Hepatocyte (in vitro differentiated cells): ENCODE measurements around the gene GNPTG. TPM values are rescaled to one million over a fixed set of nuclear protein-coding genes. Genes with fewer than 3 reads are reported as not detected.

Source experiments
- DNase-seq: peaks from one replicate; pipeline ENCODE4 v3.0.0-alpha.2; 2016; ENCODE audit warnings: low spot score
- H2AFZ ChIP-seq: fragments of 200-600 bp; sonication (generic); 2 replicates; pipeline ENCODE4 v1.6.0; 2016; ENCODE audit warnings: antibody characterized with exemption, mild to moderate bottlenecking
- H3K27ac ChIP-seq: fragments of 200-600 bp; sonication (generic); 2 replicates; pipeline ENCODE4 v1.5.1; 2016; ENCODE audit warnings: mild to moderate bottlenecking
- H3K27me3 ChIP-seq: fragments of 200-600 bp; sonication (generic); 2 replicates; pipeline ENCODE4 v1.6.1; 2016
- H3K36me3 ChIP-seq: fragments of 200-600 bp; sonication (generic); replicated peaks from 2 replicates; pipeline ENCODE4 v1.5.1; 2016; ENCODE audit warnings: low read depth; ENCODE audit not compliant: insufficient read depth
- H3K4me1 ChIP-seq: fragments of 200-600 bp; sonication (generic); 2 replicates; pipeline ENCODE4 v1.5.1; 2016; ENCODE audit warnings: mild to moderate bottlenecking, moderate library complexity; ENCODE audit not compliant: insufficient read depth
- H3K4me2 ChIP-seq: fragments of 200-600 bp; sonication (generic); 2 replicates; pipeline ENCODE4 v1.6.0; 2016
- H3K4me3 ChIP-seq: fragments of 200-600 bp; sonication (generic); 2 replicates; pipeline ENCODE4 v1.5.1; 2016; ENCODE audit warnings: mild to moderate bottlenecking
- H3K79me2 ChIP-seq: fragments of 200-600 bp; sonication (generic); 2 replicates; pipeline ENCODE4 v1.6.0; 2017; ENCODE audit warnings: mild to moderate bottlenecking
- H3K9me2 ChIP-seq: fragments of 200-600 bp; sonication (generic); replicated peaks from 2 replicates; pipeline ENCODE4 v1.6.0; 2017; ENCODE audit warnings: mild to moderate bottlenecking; ENCODE audit not compliant: insufficient read depth
- H3K9me3 ChIP-seq: fragments of 200-600 bp; sonication (generic); 2 replicates; pipeline ENCODE4 v1.5.1; 2016; ENCODE audit warnings: low read depth, mild to moderate bottlenecking
- H4K20me1 ChIP-seq: fragments of 200-600 bp; sonication (generic); 2 replicates; pipeline ENCODE4 v1.6.0; 2016; ENCODE audit warnings: mild to moderate bottlenecking; ENCODE audit not compliant: insufficient read depth, poor library complexity, severe bottlenecking
- EZH2 ChIP-seq: fragments of 200-600 bp; sonication (generic); IDR thresholded peaks from 2 replicates; pipeline ENCODE4 v1.6.1; 2016; ENCODE audit warnings: antibody characterized with exemption, mild to moderate bottlenecking, borderline replicate concordance
- EZH2phosphoT487 ChIP-seq: fragments of 200-600 bp; sonication (generic); IDR thresholded peaks from one replicate; pipeline ENCODE4 v1.6.1; 2018; ENCODE audit warnings: antibody characterized with exemption, mild to moderate bottlenecking, low read depth, moderate library complexity; ENCODE audit not compliant: unreplicated experiment, severe bottlenecking
- WGBS: methylation state at CpG from one replicate; pipeline ENCODE4 v1.1.6; 2016; ENCODE audit warnings: low lambda C conversion rate; ENCODE audit errors: missing lambda C conversion rate; 5-methylcytosine and 5-hydroxymethylcytosine counted together
- polyA plus RNA-seq: library from polyadenylated mRNA; unstranded; fragments of >200 nt; fragmentation: Nextera tagmentation; extraction: Ambion mirVana; gene quantifications from 2 replicates; pipeline ENCODE4 v1.2.1, GENCODE V29; 2016
- total RNA-seq: library from RNA; depleted of rRNA; stranded (reverse); fragments of >200 nt; gene quantifications from 2 replicates; pipeline ENCODE4 v1.2.3, GENCODE V29; 2014
- TF ChIP-seq, protein P1 (sequence below): fragments of 200-600 bp; sonication (generic); IDR thresholded peaks from 2 replicates; pipeline ENCODE4 v1.5.1; 2016; ENCODE audit warnings: antibody characterized with exemption, mild to moderate bottlenecking; ENCODE audit not compliant: poor library complexity

GNPTG gene
- total and polyA plus RNA-seq, 2 experiments from 2014 or later: 76.6 to 133 TPM

DNA sequence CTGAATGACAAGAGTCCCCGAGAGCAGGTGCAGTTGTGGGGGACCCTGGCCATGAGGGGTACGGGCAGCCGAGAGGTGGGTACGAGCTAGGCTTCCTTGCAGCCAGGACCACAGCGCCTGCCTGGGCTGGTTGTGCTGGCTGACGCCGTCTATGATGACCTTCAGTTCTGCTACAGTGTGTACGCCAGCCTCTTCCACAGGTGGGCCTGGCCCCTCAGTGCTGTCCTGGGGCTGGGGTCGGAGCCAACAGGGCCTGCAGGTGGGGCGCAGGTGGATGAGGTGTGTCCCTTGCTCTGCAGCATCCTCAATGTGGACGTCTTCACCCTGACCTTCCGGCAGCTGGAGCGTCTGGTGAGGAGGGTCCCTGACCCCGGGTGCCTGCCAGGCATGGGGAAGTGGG, 7.2 kb upstream of the GNPTG start:
- no peaks in the 10 kb centered on the region for H4K20me1 ChIP-seq
- 92% methylated on average over 13 of the region's 14 CpGs for WGBS
- no peaks in the 10 kb centered on the region for H3K9me2 ChIP-seq
- no peak overlapping the region for H3K4me3 ChIP-seq
- no peaks in the 10 kb centered on the region for H3K27me3 ChIP-seq
- TF ChIP-seq EZH2 (no peak), EZH2phosphoT487 (no peak)
- TF ChIP-seq, protein P1, sequence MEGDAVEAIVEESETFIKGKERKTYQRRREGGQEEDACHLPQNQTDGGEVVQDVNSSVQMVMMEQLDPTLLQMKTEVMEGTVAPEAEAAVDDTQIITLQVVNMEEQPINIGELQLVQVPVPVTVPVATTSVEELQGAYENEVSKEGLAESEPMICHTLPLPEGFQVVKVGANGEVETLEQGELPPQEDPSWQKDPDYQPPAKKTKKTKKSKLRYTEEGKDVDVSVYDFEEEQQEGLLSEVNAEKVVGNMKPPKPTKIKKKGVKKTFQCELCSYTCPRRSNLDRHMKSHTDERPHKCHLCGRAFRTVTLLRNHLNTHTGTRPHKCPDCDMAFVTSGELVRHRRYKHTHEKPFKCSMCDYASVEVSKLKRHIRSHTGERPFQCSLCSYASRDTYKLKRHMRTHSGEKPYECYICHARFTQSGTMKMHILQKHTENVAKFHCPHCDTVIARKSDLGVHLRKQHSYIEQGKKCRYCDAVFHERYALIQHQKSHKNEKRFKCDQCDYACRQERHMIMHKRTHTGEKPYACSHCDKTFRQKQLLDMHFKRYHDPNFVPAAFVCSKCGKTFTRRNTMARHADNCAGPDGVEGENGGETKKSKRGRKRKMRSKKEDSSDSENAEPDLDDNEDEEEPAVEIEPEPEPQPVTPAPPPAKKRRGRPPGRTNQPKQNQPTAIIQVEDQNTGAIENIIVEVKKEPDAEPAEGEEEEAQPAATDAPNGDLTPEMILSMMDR: no peak
- DNase-seq: no peak
- no peaks in the 10 kb centered on the region for H3K9me3 ChIP-seq
- H3K4me1 ChIP-seq: no peaks in the 10 kb centered on the region
- no peak overlapping the region for H2AFZ ChIP-seq
- no peak overlapping the region for H3K27ac ChIP-seq
- H3K79me2 ChIP-seq: no peaks in the 10 kb centered on the region
- no peak overlapping the region for H3K4me2 ChIP-seq
- H3K36me3 ChIP-seq: no peaks in the 10 kb centered on the region

DNA sequence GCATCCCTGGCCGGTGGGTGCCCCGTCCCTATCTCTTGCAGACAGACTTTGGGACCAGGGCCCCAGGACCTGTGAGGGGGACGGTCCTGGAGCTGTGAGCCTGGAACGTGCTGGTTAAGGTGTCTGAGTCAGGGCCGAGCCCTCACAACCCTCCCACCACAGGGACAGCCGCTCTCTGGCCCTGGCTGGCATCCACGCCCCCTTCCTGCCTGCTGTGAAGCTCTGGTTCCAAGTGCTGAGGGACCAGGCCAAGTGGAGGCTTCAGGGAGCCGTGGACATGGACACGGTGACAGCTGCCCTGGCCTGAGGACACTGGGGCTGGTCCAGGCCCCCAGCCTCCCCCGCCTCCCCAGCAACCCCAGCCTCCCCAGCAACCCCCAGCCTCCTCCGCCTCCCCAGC, 6.6 kb upstream of the GNPTG start:
- H3K27me3 ChIP-seq: no peaks in the 10 kb centered on the region
- no peaks in the 10 kb centered on the region for H3K79me2 ChIP-seq
- no peaks in the 10 kb centered on the region for H3K9me2 ChIP-seq
- no peaks in the 10 kb centered on the region for H3K9me3 ChIP-seq
- H4K20me1 ChIP-seq: no peaks in the 10 kb centered on the region
- no peak for DNase-seq
- no peaks in the 10 kb centered on the region for H3K4me1 ChIP-seq
- H3K4me3 ChIP-seq: no peak overlapping the region
- H3K27ac ChIP-seq: no peak overlapping the region
- WGBS: 81% methylated on average over 10 of the region's 11 CpGs
- no peak for TF ChIP-seq EZH2phosphoT487
- no peak for TF ChIP-seq EZH2
- TF ChIP-seq, protein P1: no peak
- no peaks in the 10 kb centered on the region for H3K36me3 ChIP-seq
- no peak overlapping the region for H2AFZ ChIP-seq
- no peak overlapping the region for H3K4me2 ChIP-seq

DNA sequence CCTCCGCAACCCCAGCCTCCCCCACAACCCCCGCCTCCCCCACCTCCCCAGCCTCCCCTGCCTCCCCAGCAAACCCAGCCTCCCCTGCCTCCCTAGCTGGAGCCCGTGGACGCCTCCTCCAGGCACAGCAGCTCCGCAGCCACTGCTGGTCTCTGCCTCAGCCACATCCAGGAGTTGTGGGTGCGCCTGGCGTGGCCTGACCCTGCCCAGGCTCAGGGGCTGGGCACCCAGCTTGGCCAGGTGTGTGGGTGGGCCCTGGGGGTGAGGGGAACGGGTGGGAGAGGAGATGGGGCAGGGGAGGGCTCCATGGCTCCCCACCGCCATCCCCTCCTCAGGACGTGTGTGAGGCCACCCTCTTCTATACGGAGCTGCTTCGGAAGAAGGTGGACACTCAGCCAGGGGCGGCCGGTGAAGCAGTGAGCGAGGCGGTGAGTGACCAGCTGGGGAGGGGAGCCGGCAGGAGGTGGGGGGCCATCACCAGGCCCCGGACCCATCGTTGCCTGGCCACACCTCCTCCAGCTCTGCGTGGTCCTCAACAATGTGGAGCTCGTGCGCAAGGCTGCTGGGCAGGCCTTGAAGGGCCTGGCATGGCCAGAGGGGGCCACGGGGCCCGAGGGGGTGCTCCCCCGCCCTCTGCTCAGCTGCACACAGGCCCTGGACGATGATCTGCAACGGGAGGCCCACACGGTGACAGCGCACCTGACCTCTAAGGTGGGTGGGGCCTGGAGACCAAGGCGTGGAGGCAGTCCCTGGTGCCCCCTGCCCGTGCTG, 5.9 kb upstream of the GNPTG start:
- H3K79me2 ChIP-seq: peaks cover 6% of the 10 kb centered on the region
- no peaks in the 10 kb centered on the region for H3K36me3 ChIP-seq
- no peaks in the 10 kb centered on the region for H3K9me3 ChIP-seq
- no peaks in the 10 kb centered on the region for H3K9me2 ChIP-seq
- no peak overlapping the region for H3K27ac ChIP-seq
- H4K20me1 ChIP-seq: no peaks in the 10 kb centered on the region
- no peak overlapping the region for H3K4me3 ChIP-seq
- no peak overlapping the region for H2AFZ ChIP-seq
- 83% methylated on average over 18 of the region's 31 CpGs for WGBS
- H3K4me2 ChIP-seq: no peak overlapping the region
- no peaks in the 10 kb centered on the region for H3K4me1 ChIP-seq
- TF ChIP-seq EZH2phosphoT487 (no peak), EZH2 (no peak)
- TF ChIP-seq, protein P1: no peak
- DNase-seq: no peak
- H3K27me3 ChIP-seq: no peaks in the 10 kb centered on the region
